Vagina (tissue), 2 donors: ENCODE data around the gene ITFG2. TPM values are rescaled to one million over a fixed set of nuclear protein-coding genes. Genes with fewer than 3 reads are reported as not detected.

ENCODE experiments used
- DNase-seq, 2 donors: peaks; one replicate each; pipeline ENCODE4 v3.0.0-alpha.2; 2017; ENCODE audit errors: extremely low spot score in 2 of 2
- H3K27ac ChIP-seq: fragments of 200-600 bp; sonication (generic); one replicate; pipeline ENCODE4 v1.5.1; 2019
- H3K27me3 ChIP-seq: fragments of 200-600 bp; sonication (generic); one replicate; pipeline ENCODE4 v1.5.1; 2019
- H3K36me3 ChIP-seq, 2 donors: fragments of 200-600 bp; sonication (generic); one replicate each; pipeline ENCODE4 v1.5.1; 2017 to 2019
- H3K4me1 ChIP-seq: fragments of 200-600 bp; sonication (generic); one replicate; pipeline ENCODE4 v1.5.1; 2019
- H3K4me3 ChIP-seq, 2 donors: fragments of 200-600 bp; sonication (generic); 1 replicate in 1 of 2; 2 replicates in 1 of 2; pipeline ENCODE4 v1.5.1; 2016 to 2019
- H3K9me3 ChIP-seq: fragments of 200-600 bp; sonication (generic); one replicate; pipeline ENCODE4 v1.5.1; 2019
- CTCF ChIP-seq, 3 experiments: fragments of 450-650 bp in 2 of 3; fragments of 200-600 bp in 1 of 3; sonication (generic) in 1 of 3; IDR thresholded peaks; one replicate each; pipeline ENCODE4 v1.5.1; 2017 to 2019; ENCODE audit warnings: antibody characterized with exemption in 3 of 3, mild to moderate bottlenecking in 2 of 3, moderate library complexity in 2 of 3
- POLR2A ChIP-seq, 2 donors: fragments of 450-650 bp; IDR thresholded peaks; one replicate each; pipeline ENCODE4 v1.6.1; 2017; ENCODE audit warnings: antibody characterized with exemption in 2 of 2, mild to moderate bottlenecking in 2 of 2, moderate library complexity in 2 of 2
- POLR2AphosphoS5 ChIP-seq, 2 donors: sonication (generic); formaldehyde crosslinking; IDR thresholded peaks; one replicate each; pipeline ENCODE4 v1.9.0; 2017; ENCODE audit warnings: antibody characterized with exemption in 2 of 2, mild to moderate bottlenecking in 2 of 2, low read depth in 1 of 2; ENCODE audit not compliant: insufficient read depth in 1 of 2
- intact Hi-C: fragments of 100-400 bp; cut with DNase I; formaldehyde crosslinking; loops from one replicate; pipeline ENCODE4 v1.15.1; 2023
- total RNA-seq: library from RNA; depleted of rRNA; stranded (reverse); fragments of >200 nt; gene quantifications from one replicate; pipeline ENCODE4 v1.2.3, GENCODE V29; 2016

ITFG2 gene
- total RNA-seq, 1 donor from 2014 or later = 30.4 TPM

DNA sequence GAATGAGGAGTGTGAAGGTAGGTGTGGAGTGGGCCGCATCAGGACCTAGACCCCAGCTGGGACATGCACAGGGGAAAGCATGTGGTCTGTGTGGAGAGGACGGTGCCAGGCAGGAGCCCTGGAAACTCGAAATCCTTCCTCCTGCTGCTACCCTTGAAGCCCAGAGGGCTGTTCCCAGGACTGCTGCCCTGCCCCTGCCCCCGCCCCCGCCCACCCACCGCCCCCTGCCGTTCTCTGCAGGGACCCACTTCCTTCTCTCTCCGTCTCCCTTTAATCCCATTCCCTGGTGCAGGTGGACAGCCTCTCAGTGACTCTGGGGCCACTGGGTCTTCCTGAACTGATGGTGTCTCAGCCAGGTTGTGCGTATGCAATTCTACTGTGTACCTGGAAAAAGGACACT lies 8.0 kb downstream of the ITFG2 start:
- Histone ChIP-seq H3K27me3 (no peaks in the 10 kb centered on the region), H3K4me1 (peaks cover 2% of the 10 kb centered on the region), H3K27ac (no peak overlapping the region), H3K9me3 (no peaks in the 10 kb centered on the region), H3K36me3 (peaks cover 0 to 63% of the 10 kb centered on the region in 2 donors), H3K4me3 (no peak overlapping the region)
- intact Hi-C loops = no loop called here
- no peak for TF ChIP-seq CTCF (IDR thresholded peaks at IDR 0.05)
- no peak for TF ChIP-seq POLR2A (IDR thresholded peaks at IDR 0.05)
- TF ChIP-seq POLR2AphosphoS5 (IDR thresholded peaks at IDR 0.05; ENCODE audit: insufficient read depth in 1 of 2, low read depth in 1 of 2) = no peak
- DNase-seq = no peak

GRCh38 chr12:2823483-2823882 lies 11.0 kb downstream of the ITFG2 start:
- no peaks in the 10 kb centered on the region for H3K9me3 ChIP-seq
- intact Hi-C loops = no loop called here
- H3K27me3 ChIP-seq = no peaks in the 10 kb centered on the region
- no peak overlapping the region for H3K27ac ChIP-seq
- H3K4me1 ChIP-seq = no peaks in the 10 kb centered on the region
- H3K4me3 ChIP-seq = no peak overlapping the region
- DNase-seq = no peak
- H3K36me3 ChIP-seq = peaks cover 0 to 84% of the 10 kb centered on the region in 2 donors
- TF ChIP-seq CTCF (IDR thresholded peaks at IDR 0.05) (no peak), POLR2AphosphoS5 (IDR thresholded peaks at IDR 0.05; ENCODE audit: insufficient read depth in 1 of 2, low read depth in 1 of 2) (no peak), POLR2A (IDR thresholded peaks at IDR 0.05) (no peak)

- no peaks in the 10 kb centered on the region for H3K27me3 ChIP-seq
- H3K4me1 ChIP-seq = no peaks in the 10 kb centered on the region
- no peak for TF ChIP-seq POLR2A (IDR thresholded peaks at IDR 0.05)
- TF ChIP-seq POLR2AphosphoS5 (IDR thresholded peaks at IDR 0.05; ENCODE audit: insufficient read depth in 1 of 2, low read depth in 1 of 2) = no peak
- no peak for TF ChIP-seq CTCF (IDR thresholded peaks at IDR 0.05)
- intact Hi-C loops = no loop called here
- DNase-seq = no peak
- H3K9me3 ChIP-seq = no peaks in the 10 kb centered on the region
- H3K27ac ChIP-seq = no peak overlapping the region
- H3K4me3 ChIP-seq = no peak overlapping the region
- H3K36me3 ChIP-seq = peaks cover 0 to 86% of the 10 kb centered on the region in 2 donors
Observed at GRCh38 chr12:2824541-2824940, 12.1 kb downstream of the ITFG2 start.

DNA sequence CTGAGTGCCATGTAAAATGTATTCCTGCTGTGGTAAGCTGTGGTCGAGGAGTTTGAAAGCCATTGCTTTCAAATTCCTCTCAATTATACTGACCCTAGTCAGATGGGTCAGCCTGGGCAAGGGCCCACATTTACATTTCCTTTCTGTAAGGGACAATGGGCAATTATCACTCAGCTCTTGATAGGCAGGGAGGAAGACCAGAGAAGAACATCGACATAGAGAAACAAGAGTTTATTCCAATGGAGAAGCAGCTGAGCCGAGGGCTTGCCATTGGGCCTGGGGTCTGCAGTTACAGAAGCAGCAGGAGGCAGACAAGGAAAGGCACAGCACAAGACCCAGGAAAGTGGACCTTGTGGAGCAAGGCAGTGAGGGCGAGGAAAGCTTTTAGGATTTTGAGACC lies 12.7 kb downstream of the ITFG2 start:
- no peak overlapping the region for H3K4me3 ChIP-seq
- H3K36me3 ChIP-seq = peaks cover 0 to 91% of the 10 kb centered on the region in 2 donors
- no peaks in the 10 kb centered on the region for H3K27me3 ChIP-seq
- H3K9me3 ChIP-seq = no peaks in the 10 kb centered on the region
- no peak overlapping the region for H3K27ac ChIP-seq
- TF ChIP-seq POLR2A (IDR thresholded peaks at IDR 0.05) = no peak
- H3K4me1 ChIP-seq = no peaks in the 10 kb centered on the region
- no peak for DNase-seq
- intact Hi-C loops = no loop called here

GRCh38 chr12:2826036-2826435 lies 13.6 kb downstream of the ITFG2 start:
- Histone ChIP-seq H3K36me3 (peaks cover 0 to 87% of the 10 kb centered on the region in 2 donors), H3K4me3 (no peak overlapping the region), H3K4me1 (no peaks in the 10 kb centered on the region), H3K27me3 (no peaks in the 10 kb centered on the region), H3K27ac (no peak overlapping the region), H3K9me3 (no peaks in the 10 kb centered on the region)
- no peak for DNase-seq
- intact Hi-C loops = no loop called here
- TF ChIP-seq CTCF (IDR thresholded peaks at IDR 0.05) = no peak
- TF ChIP-seq POLR2A (IDR thresholded peaks at IDR 0.05) = no peak
- TF ChIP-seq POLR2AphosphoS5 (IDR thresholded peaks at IDR 0.05; ENCODE audit: insufficient read depth in 1 of 2, low read depth in 1 of 2) = no peak
